HCT116 (cell line): ENCODE results near the gene GSG1L. TPM values are rescaled to one million over a fixed set of nuclear protein-coding genes. Genes with fewer than 3 reads are reported as not detected.

ENCODE experiments used
- ATAC-seq: fragments of 200-7000 bp; cut with Tn5 transposase; 2 replicates; pipeline ENCODE4 v1.9.1; 2020; ENCODE audit warnings: mild to moderate bottlenecking, moderate library complexity
- BruUV-seq: library from RNA; stranded (reverse); fragments of 400-500 nt; replicated peaks from 2 replicates; lab custom pipeline; 2021; lab: Mats Ljungman, UMichigan
- CTCF ChIA-PET: fragments of 300-600 bp; sonication (Branson Sonifier 250); formaldehyde crosslinking; loops from one replicate; lab custom pipeline; 2021; ENCODE audit warnings: antibody characterized with exemption; lab: Charles Lee
- POLR2A ChIA-PET: fragments of 300-600, 350-600 bp; sonication (Branson Sonifier 250); formaldehyde crosslinking; loops from one replicate; lab custom pipeline; 2021; ENCODE audit warnings: antibody characterized with exemption; lab: Charles Lee
- RAD21 ChIA-PET, 2 experiments: fragments of 300-600 bp; sonication (Branson Sonifier 250); formaldehyde crosslinking; loops; one replicate each; lab custom pipeline; 2023; ENCODE audit warnings: low total read pairs in 2 of 2; ENCODE audit not compliant: uncharacterized antibody in 2 of 2, unreplicated experiment in 2 of 2, low non-redundant PET in 1 of 2; lab: Charles Lee
- DNase-seq: peaks from one replicate; pipeline ENCODE4 v3.0.0-alpha.2; 2010; ENCODE audit warnings: low read depth, low spot score
- H2AFZ ChIP-seq: fragments of 200-600 bp; shearing (Covaris generic), sonication (generic); 2 replicates; pipeline ENCODE4 v1.6.1; 2017; ENCODE audit warnings: low read depth, mixed run types, mixed read lengths, antibody characterized with exemption, low read length; ENCODE audit not compliant: poor library complexity, severe bottlenecking
- H3K27ac ChIP-seq: 2 replicates; pipeline ENCODE4 v1.5.1; 2012; ENCODE audit warnings: low read depth, low read length
- H3K27me3 ChIP-seq: fragments of 200-600 bp; sonication (generic); 2 replicates; pipeline ENCODE4 v1.6.1; 2016; ENCODE audit warnings: mixed run types, low read length, mixed read lengths; ENCODE audit not compliant: insufficient read depth
- H3K36me3 ChIP-seq, 2 experiments: fragments of 200-500 bp in 1 of 2; fragments of 200-600 bp in 1 of 2; sonication (Bioruptor generic) in 1 of 2; sonication (generic) in 1 of 2; 2 replicates each; pipeline versions ENCODE4 v1.5.1 to v1.6.1; 2014 to 2016; ENCODE audit warnings: low read length in 2 of 2, inconsistent platforms in 1 of 2, mixed read lengths in 1 of 2, mixed run types in 1 of 2; ENCODE audit not compliant: insufficient read depth in 2 of 2, control insufficient read depth in 1 of 2
- H3K4me1 ChIP-seq, 2 experiments: fragments of 200-600 bp in 1 of 2; sonication (generic) in 1 of 2; 2 replicates each; pipeline versions ENCODE4 v1.5.1 to v1.6.1; 2012 to 2017; ENCODE audit warnings: low read length in 2 of 2, inconsistent platforms in 1 of 2, mild to moderate bottlenecking in 1 of 2, mixed read lengths in 1 of 2, mixed run types in 1 of 2, moderate library complexity in 1 of 2; ENCODE audit not compliant: insufficient read depth in 2 of 2, control insufficient read depth in 1 of 2
- H3K4me2 ChIP-seq: fragments of 200-600 bp; sonication (generic); 2 replicates; pipeline ENCODE4 v1.6.1; 2017; ENCODE audit warnings: mixed run types, low read length, mixed read lengths
- H3K4me3 ChIP-seq, 2 experiments: fragments of 200-600 bp in 1 of 2; sonication (generic) in 1 of 2; replicated peaks in 1 of 2; 2 replicates each; pipeline ENCODE4 v1.5.1; 2011 to 2016; ENCODE audit warnings: low read length in 2 of 2, control low read depth in 1 of 2, low read depth in 1 of 2, mild to moderate bottlenecking in 1 of 2, mixed read lengths in 1 of 2, mixed run types in 1 of 2
- H3K79me2 ChIP-seq: fragments of 200-600 bp; sonication (generic); 2 replicates; pipeline ENCODE4 v1.6.1; 2017; ENCODE audit warnings: mild to moderate bottlenecking, mixed run types, low read length, moderate library complexity, mixed read lengths; ENCODE audit not compliant: insufficient read depth
- H3K9ac ChIP-seq: fragments of 200-600 bp; sonication (generic); 2 replicates; pipeline ENCODE4 v1.6.1; 2016; ENCODE audit warnings: low read length, mixed read lengths
- H3K9me2 ChIP-seq: fragments of 200-600 bp; sonication (generic), shearing (Covaris generic); 2 replicates; pipeline ENCODE4 v1.6.1; 2017; ENCODE audit warnings: mixed run types, mild to moderate bottlenecking, moderate library complexity; ENCODE audit not compliant: insufficient read depth
- H3K9me3 ChIP-seq, 2 experiments: fragments of 200-500 bp in 1 of 2; fragments of 200-600 bp in 1 of 2; sonication (Bioruptor generic) in 1 of 2; sonication (generic) in 1 of 2; 2 replicates each; pipeline ENCODE4 v1.6.1; 2014 to 2017; ENCODE audit warnings: low read length in 2 of 2, mixed read lengths in 2 of 2, inconsistent platforms in 1 of 2, low read depth in 1 of 2, mild to moderate bottlenecking in 1 of 2, mixed run types in 1 of 2, moderate library complexity in 1 of 2; ENCODE audit not compliant: control insufficient read depth in 1 of 2, insufficient read depth in 1 of 2
- H4K20me1 ChIP-seq: fragments of 200-600 bp; sonication (generic), shearing (Covaris generic); 2 replicates; pipeline ENCODE4 v1.6.1; 2017; ENCODE audit warnings: mixed run types, mild to moderate bottlenecking, moderate library complexity; ENCODE audit not compliant: insufficient read depth
- CBX3 ChIP-seq: IDR thresholded peaks from 2 replicates; pipeline ENCODE4 v1.6.1; 2012; ENCODE audit warnings: low read depth
- CEBPB ChIP-seq: IDR thresholded peaks from 2 replicates; pipeline ENCODE4 v1.6.1; 2012; ENCODE audit warnings: low read depth
- ELF1 ChIP-seq: IDR thresholded peaks from 2 replicates; pipeline ENCODE4 v1.6.1; 2012; ENCODE audit warnings: low read depth, borderline replicate concordance
- JUND ChIP-seq: IDR thresholded peaks from 2 replicates; pipeline ENCODE4 v1.6.1; 2012
- POLR2A ChIP-seq: IDR thresholded peaks from 2 replicates; pipeline ENCODE4 v1.7.0; 2011; ENCODE audit warnings: borderline replicate concordance; ENCODE audit not compliant: insufficient read depth, insufficient read length; ENCODE audit errors: extremely low read depth
- RAD21 ChIP-seq: IDR thresholded peaks from 2 replicates; pipeline ENCODE4 v1.6.1; 2012; ENCODE audit warnings: low read depth, mild to moderate bottlenecking
- SIN3A ChIP-seq: IDR thresholded peaks from 2 replicates; pipeline ENCODE4 v1.6.1; 2012; ENCODE audit warnings: low read depth
- SRF ChIP-seq: IDR thresholded peaks from 2 replicates; pipeline ENCODE4 v1.6.1; 2012; ENCODE audit warnings: low read depth
- TCF7L2 ChIP-seq: IDR thresholded peaks from 2 replicates; pipeline ENCODE4 v1.7.0; 2011; ENCODE audit warnings: borderline replicate concordance, inconsistent platforms; ENCODE audit not compliant: insufficient read depth, insufficient read length; ENCODE audit errors: extremely low read depth
- YY1 ChIP-seq: IDR thresholded peaks from 2 replicates; pipeline ENCODE4 v1.6.1; 2011; ENCODE audit warnings: low read length, low read depth, moderate library complexity, mild to moderate bottlenecking; ENCODE audit not compliant: insufficient replicate concordance; ENCODE audit errors: extremely low read depth
- ZFX ChIP-seq: fragments of 450-650 bp; IDR thresholded peaks from 2 replicates; pipeline ENCODE4 v1.6.1; 2017
- ZNF274 ChIP-seq: fragments of 200-500 bp; sonication (Bioruptor generic); IDR thresholded peaks from 2 replicates; pipeline ENCODE4 v1.6.1; 2014; ENCODE audit warnings: mild to moderate bottlenecking, low read depth, low read length, inconsistent platforms
- intact Hi-C: fragments of 100-400 bp; cut with micrococcal nuclease; formaldehyde crosslinking; loops from 2 replicates; pipeline ENCODE4 v1.10.0; 2022
- total RNA-seq: library from RNA; stranded (reverse); gene quantifications from one replicate; pipeline ENCODE4 v1.2.1, GENCODE V29; 2021; ENCODE audit not compliant: unreplicated experiment
- TF ChIP-seq, protein P1 (sequence below): IDR thresholded peaks from 2 replicates; pipeline ENCODE4 v1.6.1; 2012; ENCODE audit warnings: low read depth
- TF ChIP-seq, protein P2 (sequence below), 3 experiments: fragments of 200-600 bp in 1 of 3; sonication (generic) in 1 of 3; IDR thresholded peaks in 2 of 3; conservative IDR thresholded peaks in 1 of 3; 2 replicates each; pipeline ENCODE4 v1.5.1; 2012 to 2017; ENCODE audit warnings: low read depth in 2 of 3, low read length in 2 of 3, antibody characterized with exemption in 1 of 3, borderline replicate concordance in 1 of 3, control low read depth in 1 of 3, mild to moderate bottlenecking in 1 of 3, mixed read lengths in 1 of 3, mixed run types in 1 of 3, moderate library complexity in 1 of 3; ENCODE audit not compliant: insufficient read depth in 1 of 3
- TF ChIP-seq, protein P3 (sequence below): IDR thresholded peaks from 2 replicates; pipeline ENCODE4 v1.6.1; 2012
- TF ChIP-seq, protein P4 (sequence below): IDR thresholded peaks from 2 replicates; pipeline ENCODE4 v1.6.1; 2012

The GSG1L gene
- total RNA-seq, 1 experiment from 2014 or later = not detected

DNA sequence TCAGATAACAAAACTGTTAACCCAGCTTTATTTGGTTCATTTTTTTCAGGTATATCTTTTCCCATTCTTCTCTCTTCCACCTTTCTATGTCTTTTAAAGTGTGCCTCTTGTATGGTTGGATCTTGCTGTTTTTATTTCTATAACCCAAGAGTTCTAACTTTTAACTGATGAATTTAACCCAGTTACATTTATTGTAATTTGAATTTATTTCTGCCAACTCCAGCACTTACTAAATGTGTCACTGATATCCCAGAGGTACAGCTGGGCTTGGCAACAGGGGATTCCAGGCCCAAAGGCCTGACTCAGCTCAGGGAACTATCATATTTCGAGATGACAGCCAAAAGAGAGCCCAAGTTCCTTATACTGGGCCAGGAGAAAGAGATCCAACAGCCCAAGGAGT, 200.1 kb downstream of the GSG1L start:
- no peak for ATAC-seq
- RAD21 ChIA-PET = no interaction called here

DNA sequence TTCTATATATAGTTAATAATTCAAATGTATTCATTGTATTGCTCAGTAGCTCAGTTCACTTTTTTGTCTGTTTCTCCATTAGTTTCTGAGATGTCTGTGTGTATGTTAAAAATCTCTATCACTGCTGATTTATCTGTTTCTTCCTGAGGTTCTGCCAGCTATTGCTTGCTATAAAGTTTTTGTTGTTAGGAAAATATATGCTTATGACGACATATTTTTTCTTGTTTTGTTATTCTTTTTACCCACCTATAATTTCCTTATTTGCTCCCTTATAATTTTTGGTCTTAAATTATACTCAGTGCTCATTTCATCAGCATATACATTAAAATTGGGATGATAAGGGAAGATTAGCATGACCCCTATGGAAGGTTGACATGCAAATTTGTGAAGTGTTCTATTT, 200.6 kb downstream of the GSG1L start:
- H3K4me1 ChIP-seq = peaks cover 2 to 3% of the 10 kb centered on the region in 2 experiments; a peak in 3 of 4 replicates
- H3K9me2 ChIP-seq = no peaks in the 10 kb centered on the region
- peaks cover 0 to 8% of the 10 kb centered on the region in 2 experiments; a peak in 1 of 4 replicates for H3K9me3 ChIP-seq
- H3K27ac ChIP-seq = no peak overlapping the region
- no peaks in the 10 kb centered on the region for H3K79me2 ChIP-seq
- no peaks in the 10 kb centered on the region for H3K36me3 ChIP-seq
- no peak overlapping the region for H2AFZ ChIP-seq
- H3K9ac ChIP-seq = no peak overlapping the region
- H4K20me1 ChIP-seq = no peaks in the 10 kb centered on the region
- ATAC-seq (no peak), DNase-seq (no peak)
- H3K4me3 ChIP-seq = no peak overlapping the region
- CTCF ChIA-PET = no interaction called here
- RAD21 ChIA-PET = no interaction called here
- POLR2A ChIA-PET = no interaction called here
- no peaks in the 10 kb centered on the region for H3K27me3 ChIP-seq
- H3K4me2 ChIP-seq = no peak overlapping the region
- BruUV-seq = no TSS peak
- intact Hi-C loops = no loop called here
- TF ChIP-seq, protein P1, sequence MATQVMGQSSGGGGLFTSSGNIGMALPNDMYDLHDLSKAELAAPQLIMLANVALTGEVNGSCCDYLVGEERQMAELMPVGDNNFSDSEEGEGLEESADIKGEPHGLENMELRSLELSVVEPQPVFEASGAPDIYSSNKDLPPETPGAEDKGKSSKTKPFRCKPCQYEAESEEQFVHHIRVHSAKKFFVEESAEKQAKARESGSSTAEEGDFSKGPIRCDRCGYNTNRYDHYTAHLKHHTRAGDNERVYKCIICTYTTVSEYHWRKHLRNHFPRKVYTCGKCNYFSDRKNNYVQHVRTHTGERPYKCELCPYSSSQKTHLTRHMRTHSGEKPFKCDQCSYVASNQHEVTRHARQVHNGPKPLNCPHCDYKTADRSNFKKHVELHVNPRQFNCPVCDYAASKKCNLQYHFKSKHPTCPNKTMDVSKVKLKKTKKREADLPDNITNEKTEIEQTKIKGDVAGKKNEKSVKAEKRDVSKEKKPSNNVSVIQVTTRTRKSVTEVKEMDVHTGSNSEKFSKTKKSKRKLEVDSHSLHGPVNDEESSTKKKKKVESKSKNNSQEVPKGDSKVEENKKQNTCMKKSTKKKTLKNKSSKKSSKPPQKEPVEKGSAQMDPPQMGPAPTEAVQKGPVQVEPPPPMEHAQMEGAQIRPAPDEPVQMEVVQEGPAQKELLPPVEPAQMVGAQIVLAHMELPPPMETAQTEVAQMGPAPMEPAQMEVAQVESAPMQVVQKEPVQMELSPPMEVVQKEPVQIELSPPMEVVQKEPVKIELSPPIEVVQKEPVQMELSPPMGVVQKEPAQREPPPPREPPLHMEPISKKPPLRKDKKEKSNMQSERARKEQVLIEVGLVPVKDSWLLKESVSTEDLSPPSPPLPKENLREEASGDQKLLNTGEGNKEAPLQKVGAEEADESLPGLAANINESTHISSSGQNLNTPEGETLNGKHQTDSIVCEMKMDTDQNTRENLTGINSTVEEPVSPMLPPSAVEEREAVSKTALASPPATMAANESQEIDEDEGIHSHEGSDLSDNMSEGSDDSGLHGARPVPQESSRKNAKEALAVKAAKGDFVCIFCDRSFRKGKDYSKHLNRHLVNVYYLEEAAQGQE = no peak
- TF ChIP-seq, protein P2, sequence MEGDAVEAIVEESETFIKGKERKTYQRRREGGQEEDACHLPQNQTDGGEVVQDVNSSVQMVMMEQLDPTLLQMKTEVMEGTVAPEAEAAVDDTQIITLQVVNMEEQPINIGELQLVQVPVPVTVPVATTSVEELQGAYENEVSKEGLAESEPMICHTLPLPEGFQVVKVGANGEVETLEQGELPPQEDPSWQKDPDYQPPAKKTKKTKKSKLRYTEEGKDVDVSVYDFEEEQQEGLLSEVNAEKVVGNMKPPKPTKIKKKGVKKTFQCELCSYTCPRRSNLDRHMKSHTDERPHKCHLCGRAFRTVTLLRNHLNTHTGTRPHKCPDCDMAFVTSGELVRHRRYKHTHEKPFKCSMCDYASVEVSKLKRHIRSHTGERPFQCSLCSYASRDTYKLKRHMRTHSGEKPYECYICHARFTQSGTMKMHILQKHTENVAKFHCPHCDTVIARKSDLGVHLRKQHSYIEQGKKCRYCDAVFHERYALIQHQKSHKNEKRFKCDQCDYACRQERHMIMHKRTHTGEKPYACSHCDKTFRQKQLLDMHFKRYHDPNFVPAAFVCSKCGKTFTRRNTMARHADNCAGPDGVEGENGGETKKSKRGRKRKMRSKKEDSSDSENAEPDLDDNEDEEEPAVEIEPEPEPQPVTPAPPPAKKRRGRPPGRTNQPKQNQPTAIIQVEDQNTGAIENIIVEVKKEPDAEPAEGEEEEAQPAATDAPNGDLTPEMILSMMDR (IDR thresholded peaks at IDR 0.05 in 2 of 3, conservative IDR thresholded peaks at IDR 0.05 in 1 of 3; ENCODE audit: borderline replicate concordance in 1 of 3, insufficient read depth in 1 of 3, low read depth in 2 of 3, low read length in 2 of 3) = no peak
- TF ChIP-seq CEBPB = no peak
- TF ChIP-seq ZFX = no peak
- TF ChIP-seq CBX3 = no peak
- TF ChIP-seq SIN3A = no peak
- no peak for TF ChIP-seq RAD21
- no peak for TF ChIP-seq POLR2A
- TF ChIP-seq, protein P3, sequence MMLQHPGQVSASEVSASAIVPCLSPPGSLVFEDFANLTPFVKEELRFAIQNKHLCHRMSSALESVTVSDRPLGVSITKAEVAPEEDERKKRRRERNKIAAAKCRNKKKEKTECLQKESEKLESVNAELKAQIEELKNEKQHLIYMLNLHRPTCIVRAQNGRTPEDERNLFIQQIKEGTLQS = no peak
- no peak for TF ChIP-seq ZNF274
- no peak for TF ChIP-seq SRF

More for the DNA sequence above, 200.1 kb downstream of the GSG1L start:
- intact Hi-C loops = no loop called here
- Histone ChIP-seq H3K36me3 (no peaks in the 10 kb centered on the region), H3K79me2 (no peaks in the 10 kb centered on the region), H3K27ac (no peak overlapping the region), H3K9me3 (peaks cover 0 to 8% of the 10 kb centered on the region in 2 experiments; a peak in 1 of 4 replicates), H3K9ac (no peak overlapping the region), H3K4me3 (no peak overlapping the region), H3K4me2 (no peak overlapping the region), H2AFZ (no peak overlapping the region), H3K9me2 (no peaks in the 10 kb centered on the region), H3K4me1 (peaks cover 2 to 6% of the 10 kb centered on the region in 2 experiments; a peak in 3 of 4 replicates), H3K27me3 (no peaks in the 10 kb centered on the region), H4K20me1 (no peaks in the 10 kb centered on the region)
- no peak for DNase-seq
- CTCF ChIA-PET = no interaction called here
- no peak for TF ChIP-seq JUND
- TF ChIP-seq ELF1 = no peak
- TF ChIP-seq RAD21 = no peak
- no peak for TF ChIP-seq YY1
- TF ChIP-seq SRF = no peak
- no peak for TF ChIP-seq SIN3A
- TF ChIP-seq, protein P4, sequence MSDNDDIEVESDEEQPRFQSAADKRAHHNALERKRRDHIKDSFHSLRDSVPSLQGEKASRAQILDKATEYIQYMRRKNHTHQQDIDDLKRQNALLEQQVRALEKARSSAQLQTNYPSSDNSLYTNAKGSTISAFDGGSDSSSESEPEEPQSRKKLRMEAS = no peak
- no peak for TF ChIP-seq TCF7L2
- no peak for TF ChIP-seq CEBPB
- no TSS peak for BruUV-seq
- POLR2A ChIA-PET = no interaction called here
